NCI-H345 (cell line): Measurements from ENCODE around the gene CTSA.
"Not testable (repeated sequence)": the region's sequence is repeated elsewhere in the genome, so short reads cannot be mapped to it uniquely, and the experiment has no call there.

Source experiments
- DNase-seq: peaks from one replicate; lab custom pipeline; 2025; lab: John Stamatoyannopoulos, UW

The CTSA gene

DNA sequence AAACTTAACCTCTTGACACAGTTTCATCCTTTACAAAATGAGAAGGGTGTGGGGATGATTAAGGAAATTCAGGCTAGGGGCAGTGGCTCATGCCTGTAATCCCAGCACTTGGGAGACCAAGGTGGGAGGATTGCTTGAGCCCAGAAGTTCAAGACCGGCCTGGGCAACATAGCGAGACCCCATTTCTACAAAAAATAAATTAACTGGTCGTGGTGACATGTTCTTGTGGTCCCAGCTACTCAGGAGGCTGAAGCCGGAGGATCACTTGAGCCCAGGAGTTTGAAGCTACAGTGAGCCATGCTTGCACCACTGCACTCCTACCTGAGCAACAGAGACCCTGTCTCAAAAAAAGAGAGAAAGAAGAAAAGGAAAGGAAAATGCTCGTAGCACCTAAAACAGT is 24.7 kb upstream of the CTSA start:
- DNase-seq, result no peak

DNA sequence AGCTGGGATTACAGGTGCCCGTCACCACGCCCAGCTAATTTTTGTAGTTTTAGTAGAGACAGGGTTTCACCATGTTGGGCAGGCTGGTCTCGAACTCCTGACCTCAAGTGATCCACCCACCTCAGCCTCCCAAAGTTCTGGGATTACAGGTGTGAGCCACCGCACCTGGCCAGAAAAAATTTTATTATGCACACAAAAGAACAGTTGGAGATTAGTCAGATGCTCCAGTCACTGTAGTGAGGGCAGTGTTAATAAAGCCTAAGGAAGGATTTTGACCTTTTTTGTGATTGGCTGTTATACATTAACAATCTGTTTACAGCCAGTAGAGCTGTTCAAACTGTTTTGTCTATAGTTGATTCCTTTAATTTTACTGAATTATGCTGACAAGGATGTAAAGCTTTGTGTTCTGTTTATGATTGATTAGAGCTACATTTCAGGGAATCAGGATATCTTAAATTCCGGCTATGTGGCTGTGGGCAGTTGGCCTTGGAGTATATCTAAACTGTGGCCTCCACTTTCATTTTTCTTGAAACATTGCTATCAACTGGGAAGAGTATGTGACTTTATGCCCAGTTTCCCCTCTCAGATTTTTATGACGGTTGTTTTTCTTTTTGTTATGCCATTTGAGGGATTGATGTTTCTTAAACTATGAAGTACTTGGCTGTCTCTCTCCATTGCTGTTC is 23.9 kb upstream of the CTSA start:
- DNase-seq, result no peak

DNA sequence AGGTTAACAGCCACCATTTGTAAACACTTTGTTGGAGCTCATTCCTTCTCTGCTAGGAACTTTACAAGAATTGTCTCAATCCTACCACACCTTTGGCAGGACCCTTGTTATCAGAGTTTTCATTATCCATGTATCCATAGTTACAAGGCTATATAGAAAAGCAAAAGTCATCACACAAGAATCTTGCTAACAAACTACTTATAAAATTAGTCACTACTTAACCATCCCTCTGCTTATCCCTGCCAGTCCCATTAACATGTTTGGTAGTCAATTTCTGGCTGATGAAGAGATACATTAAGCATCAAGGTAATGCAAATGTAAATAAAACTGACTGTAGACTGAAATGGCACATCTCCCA is 23.3 kb upstream of the CTSA start:
- no peak for DNase-seq

DNA sequence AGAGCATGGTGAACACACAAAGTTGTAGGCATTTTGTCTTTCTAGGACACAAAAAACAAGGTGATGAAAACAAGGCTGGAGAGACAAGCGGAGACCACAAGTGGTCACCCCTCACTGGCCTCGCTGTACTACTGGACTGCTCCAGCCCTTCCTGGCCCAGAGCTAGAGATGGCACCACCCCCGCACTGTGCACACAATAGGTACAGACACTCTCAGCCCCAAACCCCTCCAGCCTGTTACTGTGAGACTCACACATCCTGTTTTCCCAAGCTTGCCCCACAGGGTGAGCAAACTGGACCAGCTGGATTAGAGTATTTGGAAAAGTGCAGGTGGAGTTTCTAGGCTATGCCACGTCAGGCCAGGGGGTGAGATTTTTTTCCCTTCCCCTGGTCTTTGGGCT is 18.5 kb upstream of the CTSA start:
- DNase-seq, result no peak

DNA sequence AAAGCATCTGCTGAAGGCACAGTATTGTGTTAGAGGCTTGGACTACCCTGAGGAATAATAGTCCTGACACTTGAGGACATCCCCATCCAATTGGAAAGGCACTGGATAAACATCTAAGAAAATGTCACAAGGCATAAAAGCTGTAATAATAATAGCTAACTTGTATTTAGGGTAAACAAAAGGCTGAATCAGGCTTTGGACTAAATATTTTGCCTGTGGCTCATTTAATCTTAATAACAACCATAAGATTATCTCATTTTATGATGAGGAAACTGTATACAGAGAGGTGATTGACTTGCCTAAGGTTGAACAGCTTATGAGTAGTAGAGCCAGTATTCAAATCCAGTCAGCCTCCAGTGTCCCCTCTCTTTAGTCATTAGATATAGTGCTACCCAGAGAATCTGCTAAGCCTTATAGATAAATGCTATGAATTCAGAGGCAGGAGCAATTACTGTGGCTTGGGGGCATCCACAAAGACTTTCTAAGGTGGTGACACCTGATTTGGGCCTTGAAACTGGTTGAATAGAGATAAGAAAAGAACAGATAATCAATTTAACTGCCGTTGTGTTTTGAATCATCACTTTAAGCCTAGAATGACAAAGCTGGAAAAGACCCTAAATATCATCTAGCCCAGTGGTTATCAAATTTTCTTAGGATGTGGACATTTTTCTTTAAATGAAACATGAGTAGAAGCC is 17.6 kb upstream of the CTSA start:
- no peak for DNase-seq

DNA sequence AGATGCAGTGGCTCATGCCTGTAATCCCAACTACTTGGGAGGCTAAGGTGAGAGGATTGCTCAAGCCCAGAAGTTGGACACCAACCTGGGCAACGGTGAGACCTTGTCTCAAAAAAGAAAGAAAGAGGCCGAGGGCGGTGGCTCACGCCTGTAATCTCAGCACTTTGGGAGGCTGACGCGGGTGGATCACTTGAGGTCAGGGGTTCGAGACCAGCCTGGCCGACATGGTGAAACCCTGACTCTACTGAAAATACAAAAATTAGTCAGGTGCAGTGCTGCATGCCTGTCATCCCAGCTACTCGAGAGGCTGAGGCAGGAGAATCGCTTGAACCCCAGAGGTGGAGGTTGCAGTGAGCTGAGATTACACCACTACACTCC is 17.0 kb upstream of the CTSA start:
- DNase-seq, result not testable (repeated sequence)

DNA sequence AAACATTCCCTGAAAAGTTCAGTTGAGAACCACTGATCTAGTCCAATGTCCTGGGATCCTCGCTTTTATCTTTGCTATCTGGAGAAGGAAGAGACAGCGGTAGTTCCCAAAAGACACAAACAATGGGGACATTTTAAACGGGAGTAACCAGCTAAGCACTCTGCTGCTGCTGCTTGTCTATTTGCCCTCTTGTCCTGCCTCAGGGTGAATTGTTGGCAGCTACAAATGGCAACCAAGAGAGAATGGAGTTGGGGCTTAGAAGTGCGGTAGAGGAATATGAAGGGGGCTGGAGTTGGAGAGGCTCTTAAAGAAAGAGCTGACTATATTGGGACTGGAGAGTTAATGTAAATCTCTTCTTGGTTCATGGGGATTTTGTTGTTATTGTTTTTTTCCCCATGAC is 16.6 kb upstream of the CTSA start:
- no peak for DNase-seq

DNA sequence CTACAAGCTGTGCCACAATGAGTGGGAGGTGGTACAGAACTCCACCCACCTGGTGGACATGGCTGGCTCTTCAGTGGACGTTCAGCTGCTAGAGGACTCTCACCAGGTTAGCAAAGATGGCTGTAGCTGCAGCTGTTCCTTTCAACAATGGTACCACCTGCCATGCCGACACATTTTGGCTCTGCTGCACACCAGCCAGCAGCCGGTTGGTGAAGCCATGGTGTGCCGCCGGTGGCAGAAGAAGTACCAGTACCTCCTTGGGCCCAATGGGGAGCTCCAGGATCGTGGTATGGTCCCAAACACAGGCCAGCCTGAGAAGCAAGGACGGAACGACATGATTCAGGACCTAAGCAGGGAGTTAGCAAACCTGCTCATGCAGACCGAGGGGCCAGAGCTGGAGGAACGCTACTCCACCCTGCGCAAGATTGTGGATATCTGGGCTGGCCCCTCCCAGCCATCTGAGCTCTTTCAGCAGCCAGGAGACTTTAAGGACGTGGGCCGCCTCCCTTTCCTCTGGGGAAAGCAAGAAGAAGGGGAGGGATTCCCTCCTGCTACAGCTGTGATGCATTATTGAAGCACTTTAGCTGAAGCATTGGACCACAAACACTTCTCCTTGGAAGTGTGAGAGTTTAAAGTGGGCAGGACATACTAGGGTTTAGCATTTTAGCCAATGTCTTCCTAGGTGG is 12.9 kb upstream of the CTSA start:
- no peak for DNase-seq

DNA sequence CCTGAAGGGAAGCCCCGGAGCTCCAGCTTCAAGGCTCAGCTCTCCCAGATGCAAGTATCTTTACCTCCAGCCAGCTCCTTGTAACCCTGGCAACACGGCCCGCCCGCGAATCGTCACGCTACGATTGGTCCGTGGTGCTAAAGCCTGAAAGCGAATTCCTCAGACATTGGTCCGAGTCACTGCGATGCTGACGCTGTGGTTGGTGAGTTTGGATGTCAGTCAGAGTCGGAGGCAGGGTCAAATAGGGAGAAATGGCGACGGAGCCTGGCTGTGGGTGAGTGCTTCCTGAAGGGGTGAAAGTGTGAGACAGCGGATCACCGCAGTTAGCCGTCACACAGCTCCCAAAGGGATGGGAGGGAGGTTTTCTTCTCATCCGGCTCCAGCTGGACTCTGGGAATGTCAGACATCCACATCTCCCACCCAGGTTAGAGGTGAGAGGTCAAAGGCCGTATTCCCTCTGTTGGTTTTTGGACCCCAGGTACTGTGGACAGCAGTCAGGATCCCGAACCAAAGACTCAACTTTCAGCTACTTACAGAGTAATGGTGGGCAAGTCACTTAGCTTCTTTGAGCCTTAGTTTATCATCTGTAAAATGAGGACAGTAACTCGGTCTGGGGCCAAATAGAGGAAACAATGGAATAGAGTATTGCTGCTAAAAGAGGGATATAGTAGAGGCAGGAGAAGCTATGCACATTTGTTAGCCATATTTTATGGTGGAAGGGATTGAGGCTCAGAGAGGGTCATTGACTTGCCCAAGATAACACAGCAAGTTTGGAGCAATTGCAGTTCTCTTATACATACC is 9.9 kb upstream of the CTSA start, which contains the start of gene ZSWIM1:
Gene ZSWIM1, plus strand, starts transcription at position 240 of the 801 bp plus-strand sequence. CDS start 1,366 bp downstream, outside the sequence.
- peak; percentile 100 for DNase-seq

DNA sequence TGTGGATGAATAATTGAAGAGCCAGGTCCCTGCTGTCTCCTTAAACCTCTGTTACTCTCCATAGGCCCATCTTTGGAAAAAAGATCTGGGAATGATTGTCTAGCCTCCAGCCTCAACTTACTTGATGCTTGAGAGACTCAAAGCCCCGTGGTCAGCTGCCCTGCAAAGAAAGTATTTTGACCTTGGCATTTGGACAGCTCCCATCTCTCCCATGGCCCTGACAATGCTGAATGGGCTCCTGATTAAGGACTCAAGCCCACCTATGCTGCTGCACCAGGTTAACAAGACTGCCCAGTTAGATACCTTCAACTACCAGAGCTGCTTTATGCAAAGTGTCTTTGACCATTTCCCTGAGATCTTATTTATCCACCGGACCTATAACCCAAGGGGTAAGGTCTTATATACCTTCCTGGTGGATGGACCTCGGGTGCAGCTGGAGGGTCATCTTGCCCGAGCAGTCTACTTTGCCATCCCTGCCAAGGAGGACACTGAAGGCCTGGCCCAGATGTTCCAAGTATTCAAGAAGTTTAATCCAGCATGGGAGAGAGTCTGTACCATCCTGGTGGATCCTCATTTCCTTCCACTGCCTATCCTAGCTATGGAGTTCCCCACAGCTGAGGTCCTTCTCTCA is 8.6 kb upstream of the CTSA start:
- no peak for DNase-seq

DNA sequence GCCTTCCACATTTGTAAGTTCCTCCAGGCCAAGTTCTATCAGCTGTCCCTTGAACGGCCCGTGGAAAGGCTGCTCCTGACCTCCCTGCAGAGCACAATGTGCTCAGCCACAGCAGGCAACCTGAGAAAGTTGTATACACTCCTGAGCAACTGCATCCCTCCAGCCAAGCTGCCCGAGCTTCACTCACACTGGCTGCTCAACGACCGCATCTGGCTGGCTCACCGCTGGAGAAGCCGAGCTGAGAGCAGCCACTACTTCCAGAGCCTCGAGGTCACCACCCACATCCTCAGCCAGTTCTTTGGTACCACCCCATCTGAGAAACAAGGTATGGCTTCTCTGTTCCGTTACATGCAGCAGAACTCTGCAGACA is 8.1 kb upstream of the CTSA start:
- no peak for DNase-seq

DNA sequence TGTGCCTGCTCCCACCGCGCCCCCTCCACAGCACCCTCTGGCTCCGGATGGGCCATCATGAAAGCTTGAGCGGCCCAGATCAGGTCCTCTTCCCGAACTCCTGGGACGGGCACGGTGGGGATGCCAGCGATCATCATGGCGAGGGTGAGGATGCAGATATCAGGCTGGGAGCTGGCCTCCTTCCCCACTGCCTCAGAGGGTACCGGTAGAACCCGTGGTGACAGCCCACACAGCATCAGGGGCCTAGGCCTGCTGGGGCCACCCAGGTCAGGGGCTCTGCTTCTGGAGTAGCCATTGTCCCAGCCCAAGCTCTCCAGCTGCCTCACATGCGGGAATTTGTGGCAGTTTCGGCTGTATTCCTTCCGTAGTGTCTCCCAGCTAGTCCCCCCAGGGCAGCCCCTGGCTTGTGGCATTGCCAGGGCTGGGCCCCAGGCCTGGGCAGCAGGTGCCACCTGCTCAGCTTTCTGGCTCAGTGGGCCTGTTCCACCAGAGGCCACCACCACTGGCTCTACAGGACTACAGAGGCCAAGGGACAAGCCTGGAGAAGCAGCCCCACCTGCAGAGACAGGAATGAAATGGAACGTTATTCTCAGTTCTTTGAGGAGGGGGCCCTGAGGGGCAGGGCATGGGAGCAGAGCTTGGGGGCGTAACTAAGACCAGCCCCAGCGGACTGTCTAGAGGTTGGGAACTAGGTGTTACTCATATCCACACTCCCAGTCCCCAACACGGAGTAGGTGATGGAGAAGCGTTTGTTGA is 4.4 kb upstream of the CTSA start:
- DNase-seq, result no peak

DNA sequence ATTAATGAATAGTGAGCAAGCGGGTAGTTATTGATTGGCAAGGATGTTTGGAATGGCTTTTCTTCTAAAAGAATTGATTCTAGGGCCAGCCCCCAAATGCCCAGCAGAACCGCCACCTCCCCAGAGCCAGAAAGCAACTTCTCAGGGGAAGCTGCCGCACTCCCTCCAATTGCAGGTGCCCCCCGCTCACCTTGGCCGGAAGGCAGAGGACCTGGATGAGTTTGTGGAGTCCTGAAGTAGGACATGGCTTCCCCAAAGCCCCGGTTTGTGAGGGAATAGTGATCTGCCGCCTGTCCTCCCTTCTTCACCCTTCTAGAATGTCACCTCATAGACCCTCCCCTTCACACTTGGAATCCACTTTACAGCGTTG is 3.8 kb upstream of the CTSA start, which contains the start of gene SPATA25:
Gene SPATA25, minus strand, starts transcription at position 277 of the 370 bp plus-strand sequence. Its CDS starts 32 bp downstream, at position 245.
- no peak for DNase-seq

DNA sequence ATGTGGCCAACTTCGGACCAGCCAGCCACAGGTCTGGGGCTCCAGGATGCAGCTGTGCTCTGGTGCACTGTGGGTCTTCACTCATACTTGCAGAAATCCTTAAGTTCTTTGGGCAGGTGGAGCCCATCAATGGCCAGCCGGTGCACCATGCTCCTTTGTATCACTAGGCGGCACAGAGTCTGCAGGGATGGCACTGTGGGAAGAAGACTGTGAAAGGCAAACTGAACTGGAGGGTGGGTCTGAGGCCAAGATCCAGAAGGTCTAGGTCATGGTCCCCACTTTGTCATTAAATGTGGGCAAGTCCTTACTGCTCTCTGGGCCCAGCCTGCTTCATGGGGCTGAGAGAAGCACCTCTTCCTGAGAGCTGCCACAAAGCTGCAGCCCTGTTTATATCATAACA is 2.5 kb upstream of the CTSA start:
- DNase-seq, result no peak

DNA sequence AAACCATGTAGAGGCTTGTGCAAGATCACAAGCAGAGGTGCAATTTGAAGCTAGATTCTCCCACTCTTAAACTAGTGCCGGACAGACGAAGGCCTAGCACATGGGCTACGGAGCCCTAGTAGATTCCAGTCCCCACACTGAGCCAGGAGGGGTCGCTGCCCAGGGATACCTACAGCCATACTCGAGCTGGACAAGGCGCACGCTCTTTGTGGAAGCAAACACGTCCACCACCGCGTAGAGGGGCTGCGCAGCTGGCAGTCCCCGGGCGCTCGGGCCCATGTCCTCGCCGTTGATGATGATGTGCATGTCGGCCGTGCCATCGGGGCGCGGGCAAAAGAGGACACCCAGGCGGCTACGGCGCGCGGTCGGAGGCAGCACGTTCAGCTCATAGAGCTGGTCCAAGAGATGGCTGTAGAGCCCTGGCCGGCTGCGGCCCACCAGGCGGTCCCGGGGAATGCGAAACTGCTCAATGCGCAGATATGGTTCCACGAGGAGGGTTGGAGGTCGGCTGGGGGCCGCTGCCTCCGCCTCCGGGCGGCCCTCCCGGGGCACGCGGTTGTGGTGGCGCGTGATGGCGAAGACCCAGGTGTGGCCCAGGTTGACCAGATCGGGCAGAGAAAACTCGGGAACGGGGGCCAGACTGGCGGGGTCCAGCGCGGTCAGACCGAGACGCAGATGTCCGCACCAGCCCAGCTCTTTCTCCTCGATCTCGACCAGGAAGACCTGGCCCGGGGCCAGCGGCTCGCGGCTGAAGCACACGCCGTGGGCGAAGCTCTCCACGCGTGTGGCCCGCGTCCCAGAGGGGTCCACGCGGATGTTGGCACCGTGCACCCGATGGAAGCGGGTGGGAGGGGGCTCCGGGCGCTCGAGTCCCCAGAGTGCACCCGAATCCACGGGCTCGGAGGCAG is 804 bp upstream of the CTSA start:
- DNase-seq, result peak; percentile 48

DNA sequence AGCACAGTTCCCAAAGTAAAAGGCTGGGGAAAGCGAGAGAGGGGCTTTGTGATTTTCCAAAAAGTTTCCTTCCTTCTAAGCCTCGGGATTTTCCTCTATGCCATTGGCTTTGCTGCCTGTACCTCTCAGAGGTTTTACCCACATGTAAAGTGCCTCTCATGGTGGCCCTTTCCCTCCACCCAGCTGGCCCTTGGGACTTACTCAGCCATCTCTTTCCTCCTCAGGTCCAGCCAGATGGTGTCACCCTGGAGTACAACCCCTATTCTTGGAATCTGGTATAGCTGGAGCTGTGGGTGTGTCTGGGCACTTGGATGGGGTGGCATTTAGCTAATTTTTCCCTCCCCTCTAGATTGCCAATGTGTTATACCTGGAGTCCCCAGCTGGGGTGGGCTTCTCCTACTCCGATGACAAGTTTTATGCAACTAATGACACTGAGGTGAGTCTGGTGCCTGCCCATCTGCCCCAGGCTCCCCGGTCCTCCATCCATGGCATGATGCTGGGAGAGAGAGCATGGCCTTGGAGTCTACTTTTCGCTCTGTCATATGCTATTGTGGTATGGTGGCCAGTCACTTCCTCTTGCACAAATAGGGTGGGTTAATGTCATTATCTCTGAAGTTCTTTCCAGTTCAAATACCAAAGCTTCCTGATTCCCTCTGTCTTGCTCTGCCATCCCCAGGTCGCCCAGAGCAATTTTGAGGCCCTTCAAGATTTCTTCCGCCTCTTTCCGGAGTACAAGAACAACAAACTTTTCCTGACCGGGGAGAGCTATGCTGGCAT is 1.1 kb downstream of the CTSA start:
- peak; percentile 14 for DNase-seq

DNA sequence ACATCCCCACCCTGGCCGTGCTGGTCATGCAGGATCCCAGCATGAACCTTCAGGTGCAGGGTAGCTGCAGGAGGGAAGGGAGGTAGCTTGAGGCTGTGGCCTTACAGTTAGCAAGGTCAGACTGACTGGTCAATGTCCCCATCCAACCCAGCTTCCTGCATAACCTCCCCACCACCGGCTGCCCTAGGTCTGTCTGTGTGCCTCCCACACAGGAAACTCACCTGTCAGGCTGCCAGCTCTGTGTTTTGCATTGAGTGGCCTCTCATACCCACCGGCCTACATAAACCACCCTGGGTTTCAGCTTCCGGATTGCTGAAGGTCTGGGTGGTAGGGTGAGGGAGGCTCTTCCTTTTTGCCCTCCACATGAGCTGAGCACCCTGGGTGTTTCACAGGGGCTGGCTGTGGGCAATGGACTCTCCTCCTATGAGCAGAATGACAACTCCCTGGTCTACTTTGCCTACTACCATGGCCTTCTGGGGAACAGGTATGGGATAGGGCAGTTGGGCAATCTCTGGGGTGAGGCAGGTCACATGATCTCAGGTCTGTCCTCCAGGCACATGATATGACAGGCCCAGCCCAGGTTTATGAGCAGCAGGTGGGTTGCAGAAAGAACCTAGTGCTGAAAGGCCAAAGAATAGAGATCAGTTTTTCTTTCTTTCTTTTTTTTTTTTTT is 1.8 kb downstream of the CTSA start:
- no peak for DNase-seq

DNA sequence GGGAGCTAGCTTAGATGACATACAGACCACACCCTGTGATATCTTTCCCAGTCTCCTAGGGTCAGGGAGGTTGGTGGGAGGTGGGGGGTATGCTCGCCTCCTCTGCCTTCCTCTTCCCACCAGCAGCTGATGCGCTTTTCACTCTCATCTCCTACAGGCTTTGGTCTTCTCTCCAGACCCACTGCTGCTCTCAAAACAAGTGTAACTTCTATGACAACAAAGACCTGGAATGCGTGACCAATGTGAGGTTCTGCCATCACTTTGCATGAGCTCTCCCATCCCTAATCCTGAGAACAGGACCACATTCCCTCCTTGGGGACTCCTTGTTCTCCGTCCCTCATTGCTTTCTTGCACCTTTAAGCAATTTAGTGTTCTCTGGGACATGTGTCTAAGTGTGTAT is 2.7 kb downstream of the CTSA start:
- DNase-seq, result no peak

DNA sequence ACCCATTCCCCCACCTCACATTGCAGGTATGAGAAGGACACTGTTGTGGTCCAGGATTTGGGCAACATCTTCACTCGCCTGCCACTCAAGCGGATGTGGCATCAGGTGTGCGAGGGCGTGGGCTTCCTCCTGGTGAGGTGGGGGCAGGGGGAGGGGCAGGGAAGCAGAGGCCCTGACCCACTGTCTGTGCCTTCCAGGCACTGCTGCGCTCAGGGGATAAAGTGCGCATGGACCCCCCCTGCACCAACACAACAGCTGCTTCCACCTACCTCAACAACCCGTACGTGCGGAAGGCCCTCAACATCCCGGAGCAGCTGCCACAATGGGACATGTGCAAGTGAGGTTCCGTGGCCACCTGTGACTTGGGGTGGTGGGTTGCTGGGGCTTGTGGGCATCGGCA is 3.7 kb downstream of the CTSA start:
- no peak for DNase-seq
